ENCODE results near the gene SLF2.

SLF2 gene

GRCh38 chr10:100983868-100984671 is 71.3 kb downstream of the SLF2 start:
- no peak for DNase-seq

DNA sequence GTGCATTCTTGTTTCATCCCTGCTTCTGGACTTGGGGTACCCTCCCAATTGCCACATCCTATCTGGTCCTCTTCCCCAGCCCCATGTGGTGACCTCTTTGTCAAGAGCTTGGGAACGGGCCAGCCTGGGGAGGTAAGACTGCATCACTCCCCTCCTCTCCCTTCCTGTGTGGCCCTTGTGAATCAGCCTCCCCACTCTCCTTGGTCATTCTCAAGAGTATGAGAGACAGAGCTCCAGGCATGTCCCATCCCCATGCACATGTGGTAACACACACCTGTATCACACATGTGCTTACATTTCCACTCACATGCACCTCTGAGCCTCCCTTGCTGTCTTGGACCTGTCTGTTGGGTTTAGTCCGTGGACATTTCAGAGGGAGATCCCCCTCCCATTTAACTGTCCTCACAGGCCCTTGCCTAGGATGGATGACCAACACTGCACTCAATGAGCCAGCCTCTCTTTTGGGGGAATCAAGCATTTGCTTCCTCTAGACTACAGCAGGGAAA is 72.0 kb downstream of the SLF2 start:
- DNase-seq: no peak

DNA sequence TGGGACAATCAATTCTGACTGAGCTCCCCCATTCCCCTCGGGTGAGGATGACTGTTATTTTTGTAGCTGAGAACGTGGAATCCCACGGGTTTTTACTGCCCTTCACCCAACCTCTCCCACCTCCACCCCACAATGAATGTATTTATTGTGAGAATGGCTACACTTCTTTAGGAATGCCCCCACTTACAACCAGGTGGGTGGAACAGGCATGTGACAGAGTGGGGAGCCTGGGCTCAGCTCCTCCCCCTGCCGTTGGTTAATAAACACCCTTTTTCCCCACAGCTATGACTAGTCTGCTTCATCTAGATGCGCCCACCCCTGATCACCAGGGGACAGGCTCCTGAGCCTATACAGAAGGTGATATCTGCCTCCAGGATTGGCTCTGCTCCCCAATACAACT is 72.6 kb downstream of the SLF2 start:
- DNase-seq: no peak

GRCh38 chr10:100986623-100986951 is 73.8 kb downstream of the SLF2 start:
- DNase-seq: no peak

DNA sequence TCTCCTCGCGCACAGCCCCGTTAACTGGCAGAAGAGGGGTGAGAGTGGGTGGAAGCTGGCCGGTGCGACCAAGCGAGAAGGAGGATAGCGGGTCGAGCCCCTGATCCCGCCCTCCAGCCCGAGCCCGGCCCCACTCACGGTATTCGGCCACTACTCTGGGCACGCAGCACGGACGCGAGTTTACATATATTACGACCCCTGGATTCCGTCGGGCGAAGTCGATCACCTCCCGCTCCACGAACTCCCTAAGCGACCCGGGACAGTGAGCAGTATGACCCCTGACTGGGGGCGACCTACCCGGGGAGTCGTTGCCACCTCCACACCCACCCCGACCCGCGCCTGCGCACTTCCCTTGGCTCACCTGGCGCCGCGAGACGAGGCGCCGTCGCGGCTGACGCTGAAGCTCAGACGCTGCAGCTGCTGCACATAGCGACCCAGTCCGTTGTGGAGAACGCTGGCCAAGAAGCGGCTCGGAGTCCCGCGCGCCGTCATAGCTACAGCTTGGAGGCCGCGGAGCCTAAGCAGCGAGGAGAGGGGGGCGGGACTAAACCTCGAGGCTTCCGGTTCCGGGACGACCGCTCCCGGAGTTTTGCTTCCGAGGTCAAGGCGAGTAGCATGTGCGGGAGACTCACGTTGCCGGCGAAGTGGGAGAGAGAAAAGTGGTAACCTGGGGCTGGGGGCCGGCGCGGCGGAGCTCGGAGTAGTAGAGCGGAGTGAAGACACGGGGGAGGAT is 74.4 kb downstream of the SLF2 start, which contains the start of the genes MRPL43 and TWNK:
TSS of gene MRPL43 (minus strand) at position 546 of the 733 bp plus-strand sequence. CDS start at position 492, 54 bp downstream.
TSS of gene TWNK (plus strand) at position 592 of the 733 bp plus-strand sequence. CDS start 668 bp downstream, outside the sequence.
- peak; percentile 48 for DNase-seq

DNA sequence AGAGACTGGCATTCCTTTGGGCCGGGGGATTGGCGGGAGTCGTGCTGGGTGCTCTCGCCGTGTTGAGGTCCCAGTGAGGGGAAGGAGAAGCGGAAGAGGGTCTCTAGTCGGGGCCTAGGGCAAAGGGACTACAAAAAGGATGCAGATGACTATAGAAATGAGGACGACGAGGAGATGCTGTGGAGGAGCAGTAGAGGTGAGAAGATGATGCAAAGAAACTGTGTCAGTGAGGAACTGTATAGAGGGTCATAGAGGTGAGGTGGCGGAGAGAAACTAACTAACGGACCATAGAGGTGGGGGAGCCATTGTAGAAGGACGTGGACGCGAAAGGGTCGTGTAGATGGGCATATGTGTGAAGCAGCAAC is 74.9 kb downstream of the SLF2 start:
- no peak for DNase-seq

DNA sequence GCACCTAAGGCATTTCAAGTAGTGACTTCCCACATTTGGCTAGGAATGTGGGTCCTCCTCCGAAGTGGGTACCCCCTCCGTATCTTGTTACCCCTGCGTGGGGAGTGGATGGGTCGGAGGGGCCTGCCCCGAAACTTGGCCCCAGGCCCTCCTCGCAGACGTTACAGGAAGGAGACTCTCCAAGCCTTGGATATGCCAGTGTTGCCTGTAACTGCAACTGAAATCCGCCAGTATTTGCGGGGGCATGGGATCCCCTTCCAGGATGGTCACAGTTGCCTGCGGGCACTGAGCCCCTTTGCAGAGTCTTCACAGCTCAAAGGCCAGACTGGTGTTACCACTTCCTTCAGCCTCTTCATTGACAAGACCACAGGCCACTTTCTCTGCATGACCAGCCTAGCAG is 75.4 kb downstream of the SLF2 start:
- no peak for DNase-seq

DNA sequence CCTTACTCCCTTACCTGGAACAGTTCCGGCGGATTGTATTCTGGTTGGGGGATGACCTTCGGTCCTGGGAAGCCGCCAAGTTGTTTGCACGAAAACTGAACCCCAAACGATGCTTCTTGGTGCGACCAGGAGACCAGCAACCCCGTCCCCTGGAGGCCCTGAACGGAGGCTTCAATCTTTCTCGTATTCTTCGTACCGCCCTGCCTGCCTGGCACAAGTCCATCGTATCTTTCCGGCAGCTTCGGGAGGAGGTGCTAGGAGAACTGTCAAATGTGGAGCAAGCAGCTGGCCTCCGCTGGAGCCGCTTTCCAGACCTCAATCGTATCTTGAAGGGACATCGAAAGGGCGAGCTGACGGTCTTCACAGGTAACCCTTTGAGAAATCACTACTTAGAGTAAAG is 76.3 kb downstream of the SLF2 start:
- no peak for DNase-seq

DNA sequence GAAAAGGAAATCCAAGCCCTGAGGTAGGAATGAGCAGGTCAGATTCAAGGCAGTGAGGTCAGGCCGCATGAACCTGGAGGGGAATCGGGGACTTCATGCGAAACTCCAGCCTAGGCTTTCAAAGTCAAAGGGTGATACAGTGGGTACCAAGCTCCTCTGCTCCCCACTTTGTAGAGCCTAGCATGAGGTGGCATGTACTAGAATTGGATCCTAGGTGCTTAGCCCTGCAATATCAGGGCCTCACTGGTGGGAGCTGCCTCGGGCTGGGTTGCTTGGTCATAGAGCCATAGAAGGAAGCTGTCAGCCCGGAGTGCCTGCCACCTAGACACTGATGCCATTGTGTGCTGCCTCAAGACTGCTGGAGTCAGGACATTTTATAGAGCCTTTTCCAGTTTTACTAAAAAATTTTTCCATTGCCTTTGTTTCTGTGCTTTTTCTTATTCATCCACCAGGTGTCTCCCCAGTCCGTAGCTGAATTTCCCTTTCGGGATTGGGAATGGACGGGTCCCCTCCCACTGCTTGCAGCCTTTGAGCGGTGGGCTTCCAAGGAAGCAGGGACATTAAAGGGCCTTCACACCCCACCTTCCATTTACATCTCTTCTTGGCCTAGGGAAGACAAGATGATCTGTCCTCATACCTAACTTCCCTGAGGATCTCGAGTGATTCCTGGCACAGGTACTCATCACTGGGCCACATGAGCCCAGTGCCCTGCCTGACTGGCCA is 81.4 kb downstream of the SLF2 start:
- DNase-seq: no peak

DNA sequence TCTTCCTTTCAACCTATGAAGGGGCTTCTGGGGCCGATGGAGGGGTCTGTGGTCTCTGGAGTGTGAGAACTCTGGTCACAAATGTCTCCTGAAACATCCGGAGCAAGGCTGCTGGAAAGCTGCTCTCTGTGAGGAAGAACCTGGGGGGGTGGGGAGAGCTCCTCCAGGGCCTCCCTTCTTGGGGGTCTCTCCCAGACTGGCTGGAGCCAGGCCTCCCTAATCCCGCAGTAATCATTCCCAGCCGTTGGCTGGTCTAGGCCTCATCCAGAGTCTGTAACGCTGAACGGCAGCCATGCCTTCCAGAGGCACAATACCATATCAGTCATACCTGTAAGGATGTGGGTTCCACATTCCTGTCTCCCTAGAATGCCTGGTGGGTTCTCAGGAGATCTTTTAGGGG is 82.4 kb downstream of the SLF2 start:
- DNase-seq: no peak

GRCh38 chr10:100996678-100997359 is 84.1 kb downstream of the SLF2 start:
- no peak for DNase-seq

DNA sequence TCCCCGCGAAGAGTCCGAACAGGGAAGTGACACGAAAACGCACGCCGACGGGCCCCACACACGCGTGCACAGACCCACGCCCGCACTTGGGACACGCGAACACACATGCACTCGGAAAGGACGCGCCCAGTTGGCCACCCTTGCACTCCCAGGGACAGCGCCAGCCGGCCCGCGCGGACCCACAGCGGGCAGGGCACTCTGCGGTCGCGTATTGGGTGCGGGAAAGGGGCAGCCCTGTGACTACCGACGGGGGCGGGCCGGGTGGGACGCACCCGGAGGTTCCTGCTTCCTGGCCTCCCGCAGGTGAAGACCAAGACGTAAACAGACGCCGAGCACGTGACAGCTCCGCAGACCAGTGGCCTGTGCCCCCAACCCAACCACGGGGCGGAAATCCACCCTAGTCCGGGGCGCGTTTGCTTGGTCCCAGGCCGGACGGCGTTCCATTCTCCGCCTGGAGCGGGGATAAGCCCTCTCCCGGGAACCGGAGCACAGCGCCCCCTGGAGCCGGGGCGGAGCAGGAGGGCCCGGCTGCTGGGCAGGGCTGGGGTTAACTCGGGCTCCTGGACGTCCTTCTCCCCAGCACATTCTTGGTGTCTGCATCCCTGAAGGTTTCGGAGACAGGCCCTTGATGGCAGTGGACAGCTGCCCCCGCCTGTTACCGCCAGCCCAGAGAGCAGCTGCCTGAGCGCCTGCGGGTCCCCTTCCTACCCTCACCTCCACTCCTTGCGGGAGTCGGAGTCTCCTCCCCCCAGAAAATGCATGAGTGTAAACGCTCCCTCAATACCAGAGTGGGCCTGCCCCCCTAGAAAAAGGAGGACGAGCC is 84.8 kb downstream of the SLF2 start:
- DNase-seq: no peak

GRCh38 chr10:100998183-100998990 is 85.6 kb downstream of the SLF2 start:
- peak; percentile 77 for DNase-seq

DNA sequence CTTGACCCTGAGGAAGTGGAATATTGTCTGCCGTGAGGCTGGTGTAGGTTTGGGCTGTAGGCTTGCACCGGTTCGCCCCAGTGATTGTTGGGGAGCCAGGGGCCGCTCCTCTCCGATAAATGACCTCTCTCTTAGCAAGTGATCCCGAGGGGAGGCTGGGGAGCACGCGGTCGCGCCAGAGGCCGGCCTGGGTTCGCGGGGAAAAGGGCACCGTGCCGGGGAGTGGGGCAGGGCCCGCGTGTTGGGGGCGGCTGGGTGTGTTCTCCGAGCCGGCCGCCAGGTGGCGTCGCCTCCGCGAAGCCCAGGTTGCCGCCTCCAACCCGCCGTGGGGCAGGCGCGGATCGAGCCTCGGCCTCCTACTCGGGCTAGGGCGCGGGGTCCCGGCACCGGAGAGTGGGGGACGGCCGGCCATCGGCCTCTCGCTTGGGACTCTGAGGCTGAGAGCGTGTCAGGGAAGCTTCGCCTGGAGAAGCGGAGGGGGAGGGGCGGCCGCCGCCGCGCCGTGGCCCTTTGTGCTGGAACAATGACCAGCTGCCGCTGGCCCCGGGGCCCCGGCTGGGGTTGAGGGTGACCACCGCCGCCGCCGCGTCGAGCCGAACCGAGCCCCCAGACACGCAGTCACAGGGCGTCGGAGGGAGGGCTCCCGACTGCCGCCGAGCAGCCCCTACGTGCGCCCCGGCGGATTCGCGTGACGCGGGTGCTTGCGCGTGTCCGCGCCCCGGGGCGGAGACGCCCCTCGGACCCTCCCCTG is 86.4 kb downstream of the SLF2 start:
- no peak for DNase-seq

- DNase-seq: no peak
Observed at GRCh38 chr10:100999742-101000126, 87.0 kb downstream of the SLF2 start, which contains the start of gene LZTS2. Gene LZTS2, plus strand, starts transcription at chr10:100999808. Its CDS starts 2,731 bp downstream, at chr10:101002539.

- no peak for DNase-seq
Observed at GRCh38 chr10:101000127-101000914, 87.6 kb downstream of the SLF2 start.

- no peak for DNase-seq
Observed at GRCh38 chr10:101000915-101001658, 88.3 kb downstream of the SLF2 start.

GRCh38 chr10:101001659-101002035 is 88.9 kb downstream of the SLF2 start:
- no peak for DNase-seq

- DNase-seq: no peak
Observed at GRCh38 chr10:101002456-101002855, 89.7 kb downstream of the SLF2 start.
